GM18951 (cell line): ENCODE results near the gene CNTNAP5.

Source experiments
- POLR2A ChIP-seq: IDR thresholded peaks from 4 replicates; pipeline ENCODE4 v1.6.1; 2011; ENCODE audit warnings: mild to moderate bottlenecking; ENCODE audit not compliant: insufficient read length, insufficient read depth; ENCODE audit errors: extremely low read depth
- in situ Hi-C: fragments of 300-500 bp; cut with MboI; formaldehyde crosslinking; loops from one replicate; pipeline ENCODE4 v1.12.0; 2022; ENCODE audit warnings: low sequenced_read_pairs, mixed read lengths, inconsistent platforms; ENCODE audit not compliant: unreplicated experiment

The CNTNAP5 gene

GRCh38 chr2:124776332-124776731 is 751.2 kb downstream of the CNTNAP5 start:
- in situ Hi-C loops, result no loop called here
- no peak for TF ChIP-seq POLR2A

- in situ Hi-C loops, result no loop called here
Observed at GRCh38 chr2:124778076-124778475, 753.0 kb downstream of the CNTNAP5 start.

GRCh38 chr2:124796647-124797046 is 771.6 kb downstream of the CNTNAP5 start:
- in situ Hi-C loops, result no loop called here
- TF ChIP-seq POLR2A, result no peak

More at GRCh38 chr2:124778076-124778475, 753.0 kb downstream of the CNTNAP5 start:
- TF ChIP-seq POLR2A, result no peak

- in situ Hi-C loops, result no loop called here
- TF ChIP-seq POLR2A, result no peak
Observed at GRCh38 chr2:124797049-124797448, 772.0 kb downstream of the CNTNAP5 start.

GRCh38 chr2:124798551-124798950 is 773.5 kb downstream of the CNTNAP5 start:
- TF ChIP-seq POLR2A, result no peak
- in situ Hi-C loops, result no loop called here

GRCh38 chr2:124804014-124804940 is 779.2 kb downstream of the CNTNAP5 start:
- in situ Hi-C loops, result no loop called here

GRCh38 chr2:124805060-124805459 is 780.0 kb downstream of the CNTNAP5 start:
- in situ Hi-C loops, result no loop called here
- TF ChIP-seq POLR2A, result no peak

More at GRCh38 chr2:124804014-124804940, 779.2 kb downstream of the CNTNAP5 start:
- no peak for TF ChIP-seq POLR2A

- in situ Hi-C loops, result no loop called here
- TF ChIP-seq POLR2A, result no peak
Observed at GRCh38 chr2:124810132-124810531, 785.0 kb downstream of the CNTNAP5 start.

- in situ Hi-C loops, result no loop called here
Observed at GRCh38 chr2:124814968-124815745, 790.1 kb downstream of the CNTNAP5 start.

GRCh38 chr2:124816007-124816406 is 790.9 kb downstream of the CNTNAP5 start:
- TF ChIP-seq POLR2A, result no peak
- in situ Hi-C loops, result no loop called here

More at GRCh38 chr2:124814968-124815745, 790.1 kb downstream of the CNTNAP5 start:
- TF ChIP-seq POLR2A, result no peak

GRCh38 chr2:124822516-124822915 is 797.4 kb downstream of the CNTNAP5 start:
- in situ Hi-C loops, result no loop called here
- TF ChIP-seq POLR2A, result no peak

GRCh38 chr2:124824441-124824840 is 799.4 kb downstream of the CNTNAP5 start:
- in situ Hi-C loops, result no loop called here
- TF ChIP-seq POLR2A, result no peak

GRCh38 chr2:124832521-124832920 is 807.4 kb downstream of the CNTNAP5 start:
- TF ChIP-seq POLR2A, result no peak
- in situ Hi-C loops, result no loop called here
